SK-N-SH (cell line): ENCODE measurements around the gene TRNAU1AP.

ENCODE experiments used
- CTCF ChIP-seq: fragments of 200-600 bp; sonication (generic); IDR thresholded peaks from 2 replicates; pipeline ENCODE4 v1.6.1; 2017; ENCODE audit warnings: antibody characterized with exemption, mild to moderate bottlenecking, moderate library complexity
- FOXM1 ChIP-seq: IDR thresholded peaks from 2 replicates; pipeline ENCODE4 v1.4.0; 2012; ENCODE audit warnings: low read depth, mild to moderate bottlenecking
- YY1 ChIP-seq: IDR thresholded peaks from 2 replicates; pipeline ENCODE4 v1.4.0; 2012; ENCODE audit warnings: low read depth, mild to moderate bottlenecking

GRCh38 chr1:28581531-28582247, 28.8 kb downstream of the TRNAU1AP start:
- TF ChIP-seq YY1 (peak; percentile 76), FOXM1 (no peak), CTCF (no peak)
